SKM-1 treated with dmso at 0.1 percent for 144 hours (cell line): ENCODE data around the gene L3HYPDH.

Source experiments
- DNase-seq: peaks from one replicate; lab custom pipeline; 2025; ENCODE audit not compliant: unreplicated experiment; lab: John Stamatoyannopoulos, UW

The L3HYPDH gene

DNA sequence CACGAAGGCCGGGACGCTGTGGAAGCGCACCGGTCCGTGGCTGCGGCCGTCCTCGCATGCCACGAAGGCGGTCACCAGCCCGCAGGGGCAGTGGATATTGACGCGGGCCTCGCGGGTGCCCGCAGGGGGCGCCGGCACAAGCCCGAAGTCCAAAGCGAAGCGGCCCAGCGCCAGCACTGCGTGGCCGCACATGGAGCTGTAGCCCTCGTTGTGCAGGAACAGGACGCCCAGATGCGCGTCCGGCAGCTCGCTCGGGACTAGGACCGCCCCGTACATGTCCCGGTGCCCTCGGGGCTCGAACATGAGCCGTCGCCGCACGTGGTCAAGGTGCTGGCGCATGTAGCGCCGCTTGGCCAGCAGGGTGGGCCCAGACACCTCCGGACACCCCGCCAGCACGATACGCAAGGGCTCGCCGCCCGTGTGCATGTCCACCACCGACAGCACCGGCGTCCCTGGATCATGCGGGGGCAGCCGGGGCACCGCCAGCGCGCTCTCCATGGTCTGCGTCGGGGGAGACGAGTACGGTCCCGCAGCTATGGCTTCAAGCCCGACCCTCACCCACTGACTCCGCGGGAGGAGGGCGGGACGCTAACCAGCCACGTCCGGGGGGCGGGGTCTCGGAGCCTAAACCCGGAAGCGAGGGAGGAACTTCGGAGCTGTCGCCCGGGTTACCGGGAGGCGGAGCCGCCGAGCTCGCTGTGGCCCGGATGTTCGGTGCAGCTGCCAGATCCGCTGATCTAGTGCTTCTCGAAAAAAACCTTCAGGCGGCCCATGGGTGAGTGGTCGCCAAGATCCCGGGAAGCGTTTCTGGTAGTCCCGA, at the start of gene L3HYPDH, which contains the start of gene JKAMP:
L3HYPDH (minus strand) TSS at position 590 of the 820 bp plus-strand sequence; CDS start at position 498, 92 bp downstream.
JKAMP (plus strand) TSS at position 699 of the 820 bp plus-strand sequence; CDS start at position 772, 73 bp downstream.
- DNase-seq = peak; percentile 68

GRCh38 chr14:59532419-59532818, 48.2 kb upstream of the L3HYPDH start:
- no peak for DNase-seq

DNA sequence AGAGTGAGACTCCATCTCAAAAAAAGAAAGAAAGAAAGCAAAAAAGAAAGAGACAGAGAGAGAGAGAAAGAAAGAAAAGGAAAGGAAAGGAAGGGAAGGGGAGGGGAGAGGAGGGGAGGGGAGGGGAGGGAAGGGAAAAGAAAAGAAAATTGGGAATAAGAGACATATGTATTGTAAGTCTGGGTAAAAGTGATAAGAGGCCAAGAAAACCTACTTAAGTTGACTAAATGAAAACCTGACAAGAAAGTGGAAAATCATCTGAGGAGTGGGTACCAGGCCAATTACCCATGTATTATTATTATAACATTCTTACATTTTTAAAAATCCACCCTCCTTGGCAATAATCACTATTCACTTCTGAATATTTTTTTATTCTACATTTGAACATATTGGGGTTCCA, 46.1 kb upstream of the L3HYPDH start:
- no peak for DNase-seq

- DNase-seq = no peak
Observed at GRCh38 chr14:59529189-59529588, 45.0 kb upstream of the L3HYPDH start.

DNA sequence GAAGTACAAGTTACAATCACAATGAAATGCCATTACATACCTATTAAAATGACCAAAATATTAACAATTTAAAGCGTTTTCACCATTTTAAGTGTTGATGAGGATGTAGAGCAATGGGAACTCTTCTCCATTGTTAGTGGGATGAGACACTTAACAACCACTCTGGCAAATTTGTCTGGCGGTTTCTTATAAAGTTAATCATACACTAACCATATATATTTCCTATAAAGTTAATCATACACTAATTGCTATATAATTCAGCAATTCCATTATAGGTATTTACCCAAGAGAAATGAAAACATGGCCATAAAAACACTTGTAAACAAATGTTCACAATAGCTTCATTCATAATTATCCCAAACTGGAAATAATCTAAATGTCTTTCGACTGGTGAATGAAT, 36.0 kb upstream of the L3HYPDH start:
- DNase-seq = no peak

GRCh38 chr14:59511916-59512575, 27.8 kb upstream of the L3HYPDH start:
- DNase-seq = no peak

DNA sequence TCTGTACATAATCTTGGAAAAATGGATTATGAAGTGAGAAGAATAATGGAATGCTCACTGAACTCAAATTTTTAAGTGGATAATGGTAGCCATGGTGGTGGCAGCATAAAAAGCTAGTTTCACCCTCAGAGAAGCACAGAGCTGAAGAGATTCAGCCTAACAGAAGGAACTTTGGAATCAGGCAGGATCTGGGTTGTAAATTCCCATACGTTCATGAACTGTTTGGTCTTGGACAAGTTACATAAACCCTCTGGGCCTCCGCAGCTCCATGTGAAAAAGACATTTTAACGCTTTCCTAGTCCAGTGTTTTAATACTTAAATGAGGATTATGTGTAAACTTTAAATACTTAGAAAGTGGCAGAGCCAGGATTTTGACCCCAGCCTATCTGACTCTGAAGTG, 26.8 kb upstream of the L3HYPDH start:
- no peak for DNase-seq

DNA sequence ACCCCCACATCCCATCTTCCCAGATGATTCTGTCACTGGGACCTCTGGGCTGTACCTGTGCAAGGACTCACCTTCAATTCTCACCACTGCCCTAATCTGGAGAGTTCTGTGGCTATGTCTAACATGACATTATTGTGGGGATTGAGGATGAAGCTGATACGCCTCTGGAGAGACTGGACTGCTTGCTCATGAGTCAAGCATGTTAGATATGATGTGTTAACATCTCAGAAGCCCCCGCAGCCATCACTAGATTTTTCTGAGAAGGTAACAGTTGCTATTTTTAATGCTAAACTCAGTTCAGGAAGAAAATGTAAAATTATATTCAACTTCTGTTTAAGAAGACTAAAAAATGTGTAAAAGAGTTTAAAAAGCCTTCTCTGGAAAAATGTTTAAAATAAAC, 25.8 kb upstream of the L3HYPDH start:
- no peak for DNase-seq

GRCh38 chr14:59509101-59509500, 24.9 kb upstream of the L3HYPDH start:
- no peak for DNase-seq

DNA sequence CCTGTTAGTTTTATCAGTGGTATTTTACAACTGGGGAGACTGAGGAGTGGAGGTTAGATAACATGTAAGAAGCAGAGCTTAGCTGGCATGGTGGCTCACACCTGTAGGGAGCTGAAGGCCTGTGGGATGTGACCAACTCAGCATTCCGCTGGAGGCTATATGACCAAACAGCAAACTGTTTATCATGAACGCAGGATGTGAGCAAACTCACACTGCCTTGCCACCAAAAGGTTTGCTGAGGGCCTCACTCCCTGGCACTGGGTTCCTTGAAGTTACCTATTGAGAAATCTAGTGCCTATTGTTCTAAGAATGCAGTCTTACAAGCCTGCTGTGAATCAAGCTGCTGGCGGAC, 23.5 kb upstream of the L3HYPDH start:
- no peak for DNase-seq

DNA sequence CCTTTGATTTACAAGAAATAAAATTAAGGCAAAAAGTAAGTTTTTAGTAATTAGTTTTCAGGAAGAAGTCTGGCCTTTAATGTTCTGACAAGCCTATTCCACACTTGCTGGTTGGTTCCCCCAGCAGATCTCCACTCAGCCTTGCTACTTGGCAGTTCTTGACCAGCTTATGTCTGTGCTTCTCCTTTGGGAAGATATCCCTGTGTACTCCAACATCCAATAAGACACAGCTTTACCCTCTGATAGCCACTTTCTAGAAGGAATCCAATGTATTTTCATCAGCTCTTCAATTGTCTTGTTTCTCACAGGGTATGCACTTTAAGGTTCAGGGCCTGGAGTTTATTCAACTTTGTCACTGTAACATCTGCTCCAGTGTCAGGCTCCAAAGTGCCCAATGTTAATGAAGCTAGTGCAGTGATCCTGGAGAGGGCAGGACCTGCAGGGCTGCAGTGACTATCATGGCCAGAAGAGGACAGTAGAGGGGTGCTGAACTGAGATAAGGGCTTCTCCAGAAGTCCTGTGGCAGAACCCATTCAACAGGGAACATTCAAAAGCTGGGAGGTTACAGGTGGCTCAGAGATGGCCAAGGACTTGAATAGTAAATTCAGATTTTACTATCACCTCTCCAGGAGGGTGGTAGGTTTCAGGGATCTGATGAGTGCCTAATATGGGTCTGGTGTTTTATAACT, 23.0 kb upstream of the L3HYPDH start:
- DNase-seq = peak; percentile 9

DNA sequence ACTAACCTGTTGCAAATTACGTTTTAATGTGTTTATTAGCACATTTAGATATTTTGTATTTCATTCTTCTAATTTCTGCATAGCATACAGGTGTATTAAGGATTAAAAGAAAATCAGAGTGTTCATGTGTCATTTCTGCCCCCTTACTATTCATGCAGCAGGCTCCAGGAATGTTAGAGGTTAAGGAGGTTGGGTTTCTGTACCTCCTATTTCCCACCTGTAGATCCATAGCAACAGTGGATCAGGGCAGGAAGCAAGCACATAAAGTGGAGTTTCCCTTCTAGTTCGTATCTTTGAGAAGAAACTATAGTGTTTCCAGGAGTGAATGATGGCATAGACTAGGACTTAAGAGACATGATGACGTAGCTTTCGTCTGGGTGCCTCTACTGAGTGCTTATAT, 19.0 kb upstream of the L3HYPDH start:
- no peak for DNase-seq

DNA sequence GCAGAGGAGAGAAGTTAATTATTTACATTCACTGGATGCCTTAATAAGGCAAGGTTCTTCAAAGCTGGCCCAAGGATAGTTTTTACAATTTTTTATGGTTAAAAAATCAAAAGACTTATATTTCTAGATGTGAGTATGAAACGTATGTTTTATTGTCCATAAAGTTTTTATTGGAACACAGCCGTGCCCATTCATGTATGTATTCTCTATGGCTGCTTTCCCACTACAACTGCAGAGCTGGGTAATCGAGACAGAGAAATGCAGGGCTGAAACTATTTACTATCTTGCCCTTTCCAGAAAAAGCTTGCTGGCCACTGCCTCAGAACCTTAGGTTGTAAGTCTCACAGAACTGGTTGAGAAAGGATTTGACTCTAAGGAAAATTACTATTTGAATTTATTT, 16.5 kb upstream of the L3HYPDH start:
- no peak for DNase-seq

- no peak for DNase-seq
Observed at GRCh38 chr14:59492384-59492783, 8.2 kb upstream of the L3HYPDH start.

DNA sequence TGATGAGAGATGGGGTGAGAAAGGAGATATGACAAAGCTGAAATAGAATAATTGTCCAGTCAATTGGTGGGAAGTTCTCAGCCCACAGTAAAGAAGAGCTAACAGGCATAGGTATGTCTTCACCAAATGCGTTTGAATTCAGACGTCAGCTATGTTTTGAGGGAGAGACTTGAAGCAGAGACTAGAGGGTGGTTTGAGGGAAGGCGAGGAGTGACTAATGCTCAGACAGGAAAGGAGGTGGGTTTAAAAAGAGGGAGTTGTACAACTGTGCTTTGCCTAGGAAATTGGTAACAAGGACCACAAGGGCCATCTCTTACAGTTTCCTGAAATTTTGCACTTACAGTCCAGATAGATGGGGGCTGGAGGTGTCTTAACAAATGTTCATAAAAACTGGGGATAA, 6.5 kb upstream of the L3HYPDH start:
- no peak for DNase-seq

DNA sequence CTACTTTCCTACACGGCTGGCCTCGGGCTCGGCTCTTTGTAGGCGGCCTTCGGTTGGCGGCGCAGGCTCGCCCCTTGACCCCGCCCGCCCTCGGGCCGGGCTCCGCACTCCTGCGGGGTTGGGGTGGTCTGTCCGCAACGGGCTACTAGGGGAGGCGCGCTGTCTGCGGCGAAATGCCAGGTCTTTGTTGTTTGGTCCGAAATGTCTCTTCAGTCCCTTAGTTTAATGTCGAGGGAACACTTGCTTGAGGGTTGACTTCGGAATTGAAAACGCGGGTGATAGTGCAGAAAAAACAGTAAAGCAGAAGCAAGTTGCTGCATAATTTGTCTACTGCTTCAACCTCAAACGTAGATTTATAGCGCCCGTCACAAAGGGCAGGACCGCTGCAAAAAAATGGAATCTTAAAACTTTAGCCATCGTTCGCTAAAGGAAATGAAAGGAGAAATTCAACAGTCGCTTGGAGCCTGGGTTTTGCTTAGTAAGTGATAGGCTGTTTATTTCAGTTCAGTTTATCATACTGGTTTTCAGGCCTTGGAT, 499 bp upstream of the L3HYPDH start:
- no peak for DNase-seq

DNA sequence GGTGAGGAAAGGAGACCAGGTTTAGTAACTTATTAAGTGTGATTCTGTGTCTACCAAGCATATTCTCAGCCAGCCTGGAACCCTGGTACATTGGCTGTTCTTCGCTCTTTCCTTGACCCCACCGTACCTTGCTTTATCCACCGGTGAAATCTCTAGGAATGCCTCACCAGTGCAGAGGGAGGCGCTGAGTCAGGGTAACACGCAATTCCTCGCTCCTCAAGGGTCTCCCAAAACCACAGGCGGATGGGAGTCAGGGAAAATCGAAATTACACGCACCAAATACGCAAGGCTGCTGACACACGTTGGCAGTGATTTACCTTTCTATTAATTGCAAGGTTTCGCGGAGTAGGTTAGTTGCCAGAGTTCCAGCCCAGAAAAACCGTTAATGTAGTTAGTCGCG, 845 bp downstream of the L3HYPDH start:
- DNase-seq = no peak

GRCh38 chr14:59482541-59483331, 1.5 kb downstream of the L3HYPDH start:
- no peak for DNase-seq

DNA sequence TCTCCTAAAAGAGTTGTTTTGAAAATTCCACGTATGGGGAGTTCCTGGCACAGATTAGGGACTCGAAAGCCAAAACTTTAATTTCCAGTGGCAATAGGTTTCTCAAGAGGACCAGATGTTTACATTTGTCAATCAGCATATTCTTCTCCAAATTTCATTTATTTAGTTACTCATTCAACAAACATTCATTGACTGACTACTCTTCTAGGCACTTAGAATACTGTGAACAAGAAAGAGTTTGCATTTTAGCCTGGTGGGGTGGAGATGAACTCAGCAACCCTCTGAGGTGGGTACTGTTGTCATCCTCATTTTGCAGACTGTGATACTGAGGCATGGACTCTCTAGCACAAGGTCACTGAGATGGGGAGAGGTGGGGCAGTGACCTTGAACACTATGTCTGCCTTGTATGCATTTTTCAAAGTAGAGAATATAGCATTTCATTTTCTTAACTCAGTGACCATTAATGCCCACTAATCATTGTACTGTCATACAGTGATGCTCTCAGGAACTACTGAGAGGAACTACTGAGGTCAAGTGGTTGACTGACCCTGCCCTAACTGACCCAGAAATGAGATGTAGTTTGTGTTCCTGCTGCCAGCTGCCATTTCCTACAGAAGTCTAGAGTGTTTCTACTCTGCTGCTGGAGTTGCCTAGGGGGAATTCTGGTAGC, 2.2 kb downstream of the L3HYPDH start:
- no peak for DNase-seq

DNA sequence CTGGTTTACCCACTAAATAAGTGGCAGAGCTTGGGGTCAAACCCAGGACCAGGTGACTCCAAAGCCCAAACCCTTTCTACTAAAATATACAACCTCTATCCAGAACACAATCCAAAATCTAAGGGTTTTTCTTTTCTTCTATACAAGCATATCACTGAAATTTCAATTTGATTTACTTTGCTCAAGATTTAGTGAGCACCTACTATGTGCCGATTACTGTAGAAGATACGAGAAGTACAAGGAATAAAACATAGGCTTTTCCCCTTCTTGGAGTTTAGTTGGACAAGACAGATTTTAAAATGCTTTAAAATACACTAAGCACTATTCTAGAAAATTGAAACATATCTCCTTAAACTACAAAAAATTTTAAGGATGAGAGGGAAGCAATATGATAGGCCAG, 2.8 kb downstream of the L3HYPDH start:
- no peak for DNase-seq
